Endothelial cell of umbilical vein (primary cell): ENCODE results near the gene HSPA14. TPM values are rescaled to one million over a fixed set of nuclear protein-coding genes. Genes with fewer than 3 reads are reported as not detected.
A peak's percentile ranks its signal among the peaks of the same experiment; 100 is the strongest.

ENCODE experiments used
- BruUV-seq: library from RNA; stranded (reverse); fragments of 400-500 nt; replicated peaks from 2 replicates; lab custom pipeline; 2021; lab: Mats Ljungman, UMichigan
- CTCF ChIA-PET: fragments of 300-600, 350-600 bp; sonication (Branson Sonifier 250); formaldehyde crosslinking; loops from one replicate; lab custom pipeline; 2021; ENCODE audit warnings: antibody characterized with exemption, inconsistent platforms; lab: Charles Lee
- POLR2A ChIA-PET: fragments of 300-600, 350-600 bp; sonication (Branson Sonifier 250); formaldehyde crosslinking; loops from one replicate; lab custom pipeline; 2021; ENCODE audit warnings: antibody characterized with exemption, inconsistent platforms; lab: Charles Lee
- DNase-seq: peaks from one replicate; pipeline ENCODE4 v3.0.0-alpha.2; 2011; ENCODE audit warnings: low read depth, low spot score
- FAIRE-seq: peaks from 2 replicates; lab custom pipeline; 2011; peaks lifted over from hg19 to GRCh38; lab: Jason Lieb, UNC
- H2AFZ ChIP-seq: 2 replicates; pipeline ENCODE4 v1.6.0; 2012; ENCODE audit warnings: low read depth, low read length, control low read depth, inconsistent platforms
- H3K27ac ChIP-seq: 2 replicates; pipeline ENCODE4 v1.5.1; 2011; ENCODE audit warnings: low read depth, mild to moderate bottlenecking, control low read depth, low read length, moderate library complexity; ENCODE audit not compliant: insufficient read depth
- H3K27me3 ChIP-seq, 2 experiments: 2 replicates each; pipeline versions ENCODE4 v1.6.0 to v1.6.1; 2011; ENCODE audit warnings: low read length in 2 of 2, mixed read lengths in 1 of 2; ENCODE audit not compliant: control insufficient read depth in 2 of 2, insufficient read depth in 2 of 2
- H3K36me3 ChIP-seq, 2 experiments: 2 replicates in 1 of 2; 3 replicates in 1 of 2; pipeline ENCODE4 v1.5.1; 2011; ENCODE audit warnings: low read length in 2 of 2, mild to moderate bottlenecking in 1 of 2, moderate library complexity in 1 of 2; ENCODE audit not compliant: control insufficient read depth in 2 of 2, insufficient read depth in 2 of 2; ENCODE audit errors: extremely low read depth in 1 of 2
- H3K4me1 ChIP-seq: 3 replicates; pipeline ENCODE4 v1.5.1; 2011; ENCODE audit warnings: mild to moderate bottlenecking, low read length; ENCODE audit not compliant: control insufficient read depth, insufficient read depth; ENCODE audit errors: extremely low read depth
- H3K4me2 ChIP-seq: 2 replicates; pipeline ENCODE4 v1.6.1; 2011; ENCODE audit warnings: low read length, control low read depth, mixed read lengths; ENCODE audit not compliant: insufficient read depth
- H3K4me3 ChIP-seq, 3 experiments: fragments of 200-600 bp in 1 of 3; sonication (generic), shearing (Covaris generic) in 1 of 3; replicated peaks in 1 of 3; 2 replicates each; pipeline ENCODE4 v1.5.1; 2011 to 2016; ENCODE audit warnings: control low read depth in 3 of 3, low read length in 3 of 3, mild to moderate bottlenecking in 2 of 3, inconsistent platforms in 1 of 3, low read depth in 1 of 3, moderate library complexity in 1 of 3; ENCODE audit not compliant: insufficient read depth in 1 of 3
- H3K79me2 ChIP-seq: 2 replicates; pipeline ENCODE4 v1.6.0; 2012; ENCODE audit warnings: low read length, inconsistent platforms; ENCODE audit not compliant: control insufficient read depth, insufficient read depth
- H3K9ac ChIP-seq: replicated peaks from 2 replicates; pipeline ENCODE3; 2011; ENCODE audit warnings: low read length, control low read depth; ENCODE audit not compliant: insufficient read depth; ENCODE audit errors: extremely low read depth
- H3K9me1 ChIP-seq: replicated peaks from 3 replicates; pipeline ENCODE4 v1.6.0; 2011; ENCODE audit warnings: mild to moderate bottlenecking, low read length; ENCODE audit not compliant: control insufficient read depth, insufficient read depth; ENCODE audit errors: extremely low read depth
- H3K9me3 ChIP-seq: replicated peaks from 2 replicates; pipeline ENCODE4 v1.5.1; 2012; ENCODE audit warnings: low read length, inconsistent platforms; ENCODE audit not compliant: control insufficient read depth, insufficient read depth
- H4K20me1 ChIP-seq: replicated peaks from 2 replicates; pipeline ENCODE3; 2011; ENCODE audit warnings: mild to moderate bottlenecking, low read length; ENCODE audit not compliant: control insufficient read depth, insufficient read depth; ENCODE audit errors: extremely low read depth
- FOS ChIP-seq: IDR thresholded peaks from 2 replicates; pipeline ENCODE4 v1.6.1; 2011; ENCODE audit warnings: mild to moderate bottlenecking, low read length, moderate library complexity, borderline replicate concordance; ENCODE audit not compliant: insufficient read depth
- GATA2 ChIP-seq: IDR thresholded peaks from 2 replicates; pipeline ENCODE4 v1.7.0; 2011; ENCODE audit warnings: low read depth, mild to moderate bottlenecking, moderate library complexity, mixed read lengths, low read length; ENCODE audit not compliant: insufficient read length, insufficient read depth
- dilution Hi-C: fragments of 300-500 bp; cut with MboI; formaldehyde crosslinking; loops from one replicate; pipeline ENCODE4 v1.15.0; 2019; ENCODE audit warnings: low sequenced_read_pairs; ENCODE audit not compliant: extremely low pct_ligation_motif_present
- intact Hi-C: fragments of 100-400 bp; cut with micrococcal nuclease; formaldehyde crosslinking; loops from one replicate; pipeline ENCODE4 v1.10.0; 2022
- polyA plus RNA-seq, 4 experiments: library from polyadenylated mRNA; depleted of rRNA in 3 of 4; stranded (reverse) in 3 of 4; unstranded in 1 of 4; fragments of >200 nt; gene quantifications; 2 replicates each; pipeline versions ENCODE4 v1.2.1 to v1.2.3, GENCODE V29; 2011 to 2012; ENCODE audit warnings: missing spikeins in 1 of 4
- total RNA-seq: library from RNA; stranded (reverse); gene quantifications from 2 replicates; pipeline ENCODE4 v1.2.3, GENCODE V29; 2021
- TF ChIP-seq, protein P1 (sequence below), 2 donors: IDR thresholded peaks; 1 replicate in 1 of 2; 2 replicates in 1 of 2; pipeline ENCODE4 v1.5.1; 2011; ENCODE audit warnings: low read length in 2 of 2, mild to moderate bottlenecking in 2 of 2, moderate library complexity in 2 of 2, control low read depth in 1 of 2, inconsistent platforms in 1 of 2, low read depth in 1 of 2; ENCODE audit not compliant: insufficient read depth in 1 of 2; ENCODE audit errors: extremely low read depth in 1 of 2
- TF ChIP-seq, protein P2 (sequence below): IDR thresholded peaks from 2 replicates; pipeline ENCODE4 v1.6.1; 2011; ENCODE audit not compliant: insufficient read depth, insufficient read length

HSPA14 gene
- total and polyA plus RNA-seq, 2 donors (not counting 3 experiments of a cell fraction or from before 2014, with no cell fraction given), result 7.6 to 15.7 TPM

DNA sequence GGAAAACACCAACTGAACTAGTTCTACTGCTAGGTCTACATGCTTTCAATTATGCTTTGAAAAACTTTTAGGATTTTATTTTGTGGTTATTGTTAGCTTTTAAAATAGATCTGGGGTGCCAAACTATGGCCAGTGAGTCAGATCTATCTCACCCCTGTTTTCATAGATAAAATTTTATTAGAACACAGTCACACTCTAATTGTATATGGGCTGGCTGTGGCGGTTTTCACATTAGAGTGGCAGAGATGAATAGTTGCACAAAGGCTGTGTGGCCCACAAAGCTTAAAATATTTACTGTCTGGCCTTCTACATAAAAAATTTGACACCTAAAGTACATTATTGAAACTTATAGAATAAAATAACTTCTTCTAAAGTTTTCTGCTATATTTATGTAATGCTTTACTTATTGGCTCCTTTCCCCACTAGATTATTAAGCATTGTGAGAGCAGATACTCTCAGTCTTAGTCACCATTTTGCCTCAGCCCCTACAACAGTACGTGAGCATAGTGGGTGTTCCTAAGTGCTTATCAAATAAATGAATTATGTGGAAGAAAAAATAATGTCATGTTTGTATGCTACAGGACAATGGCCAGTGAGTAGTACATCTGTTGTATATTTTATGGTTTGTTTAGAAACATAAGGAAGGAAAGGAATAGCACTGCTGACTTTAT lies 35.1 kb downstream of the HSPA14 start:
- no peak overlapping the region for H2AFZ ChIP-seq
- POLR2A ChIA-PET, result no interaction called here
- H3K79me2 ChIP-seq, result peaks cover 15% of the 10 kb centered on the region
- H3K9me1 ChIP-seq, result no peaks in the 10 kb centered on the region
- H3K27me3 ChIP-seq, result no peaks in the 10 kb centered on the region
- dilution Hi-C loops (no loop called here), intact Hi-C loops (loop anchor here (10.0 kb wide), 1 partner anchor 212 kb away; the partner anchor contains the start of gene ACBD7)
- H3K9me3 ChIP-seq, result no peaks in the 10 kb centered on the region
- peaks cover 8% of the 10 kb centered on the region for H3K4me1 ChIP-seq
- peaks cover 0 to 5% of the 10 kb centered on the region in 2 experiments for H3K36me3 ChIP-seq
- TF ChIP-seq, protein P1, sequence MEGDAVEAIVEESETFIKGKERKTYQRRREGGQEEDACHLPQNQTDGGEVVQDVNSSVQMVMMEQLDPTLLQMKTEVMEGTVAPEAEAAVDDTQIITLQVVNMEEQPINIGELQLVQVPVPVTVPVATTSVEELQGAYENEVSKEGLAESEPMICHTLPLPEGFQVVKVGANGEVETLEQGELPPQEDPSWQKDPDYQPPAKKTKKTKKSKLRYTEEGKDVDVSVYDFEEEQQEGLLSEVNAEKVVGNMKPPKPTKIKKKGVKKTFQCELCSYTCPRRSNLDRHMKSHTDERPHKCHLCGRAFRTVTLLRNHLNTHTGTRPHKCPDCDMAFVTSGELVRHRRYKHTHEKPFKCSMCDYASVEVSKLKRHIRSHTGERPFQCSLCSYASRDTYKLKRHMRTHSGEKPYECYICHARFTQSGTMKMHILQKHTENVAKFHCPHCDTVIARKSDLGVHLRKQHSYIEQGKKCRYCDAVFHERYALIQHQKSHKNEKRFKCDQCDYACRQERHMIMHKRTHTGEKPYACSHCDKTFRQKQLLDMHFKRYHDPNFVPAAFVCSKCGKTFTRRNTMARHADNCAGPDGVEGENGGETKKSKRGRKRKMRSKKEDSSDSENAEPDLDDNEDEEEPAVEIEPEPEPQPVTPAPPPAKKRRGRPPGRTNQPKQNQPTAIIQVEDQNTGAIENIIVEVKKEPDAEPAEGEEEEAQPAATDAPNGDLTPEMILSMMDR (IDR thresholded peaks at IDR 0.05; ENCODE audit: extremely low read depth in 1 of 2, insufficient read depth in 1 of 2, low read depth in 1 of 2, low read length in 2 of 2), result no peak
- TF ChIP-seq, protein P2, sequence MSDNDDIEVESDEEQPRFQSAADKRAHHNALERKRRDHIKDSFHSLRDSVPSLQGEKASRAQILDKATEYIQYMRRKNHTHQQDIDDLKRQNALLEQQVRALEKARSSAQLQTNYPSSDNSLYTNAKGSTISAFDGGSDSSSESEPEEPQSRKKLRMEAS, result no peak
- TF ChIP-seq FOS, result peak; percentile 17
- no peak for TF ChIP-seq GATA2
- H3K4me3 ChIP-seq, result no peak overlapping the region
- no peak overlapping the region for H3K9ac ChIP-seq
- H3K4me2 ChIP-seq, result peak overlapping the region; percentile 3
- H4K20me1 ChIP-seq, result no peaks in the 10 kb centered on the region
- FAIRE-seq (no peak), DNase-seq (peak; percentile 26)
- H3K27ac ChIP-seq, result no peak overlapping the region
- BruUV-seq, result no TSS peak
- CTCF ChIA-PET, result no interaction called here
